ENCODE results near the gene CCDC81.
A peak's percentile ranks its signal among the peaks of the same experiment; 100 is the strongest.

Gene CCDC81

GRCh38 chr11:86395061-86395551 is 20.4 kb downstream of the CCDC81 start:
- peak overlapping the region; percentile 70 for H2AFZ ChIP-seq
- H3K79me2 ChIP-seq, result no peaks in the 10 kb centered on the region
- no peak for TF ChIP-seq CTCF (IDR thresholded peaks at IDR 0.05)
- no peaks in the 10 kb centered on the region for H3K36me3 ChIP-seq (ENCODE audit: control insufficient read depth, insufficient read depth, low read length)
- H3K9ac ChIP-seq, result no peak overlapping the region
- H3K4me3 ChIP-seq (ENCODE audit: low read depth, low read length), result no peak overlapping the region
- peaks cover 4% of the 10 kb centered on the region for H3K4me1 ChIP-seq
- H3K4me2 ChIP-seq (ENCODE audit: low read length), result no peak overlapping the region
- H3K9me3 ChIP-seq (ENCODE audit: control insufficient read depth, low read length), result no peaks in the 10 kb centered on the region
- H3K27me3 ChIP-seq (ENCODE audit: control insufficient read depth, insufficient read depth, low read length), result no peaks in the 10 kb centered on the region
- peak overlapping the region; percentile 39 for H3K27ac ChIP-seq

GRCh38 chr11:86396396-86396795 is 21.7 kb downstream of the CCDC81 start:
- H3K4me1 ChIP-seq, result peaks cover 4% of the 10 kb centered on the region
- no peaks in the 10 kb centered on the region for H3K27me3 ChIP-seq (ENCODE audit: control insufficient read depth, insufficient read depth, low read length)
- no peak overlapping the region for H3K4me2 ChIP-seq (ENCODE audit: low read length)

DNA sequence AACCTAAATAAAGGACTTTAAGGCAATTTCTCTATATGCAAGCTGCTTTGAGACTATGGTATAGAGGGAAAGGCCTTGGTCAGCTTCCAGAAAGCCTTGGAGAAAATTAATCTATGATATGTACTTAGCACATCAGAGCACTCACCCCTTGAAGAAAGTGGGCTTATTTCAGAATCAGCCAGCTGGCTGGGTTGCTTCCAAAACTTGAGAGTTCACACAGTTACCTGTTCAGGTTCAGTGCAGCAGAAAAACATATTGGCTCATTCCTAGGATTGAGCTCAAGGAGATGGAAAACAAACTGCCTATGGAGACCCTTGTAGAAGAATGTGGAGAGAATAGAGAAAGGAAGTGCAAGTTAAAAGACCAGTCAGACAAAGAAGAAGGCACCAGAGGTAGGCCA is 22.7 kb downstream of the CCDC81 start:
- Histone ChIP-seq H3K4me3 (ENCODE audit: low read depth, low read length) (no peak overlapping the region), H3K9me3 (ENCODE audit: control insufficient read depth, low read length) (no peaks in the 10 kb centered on the region), H3K4me2 (ENCODE audit: low read length) (no peak overlapping the region), H3K79me2 (no peaks in the 10 kb centered on the region), H3K27me3 (ENCODE audit: control insufficient read depth, insufficient read depth, low read length) (no peaks in the 10 kb centered on the region), H2AFZ (no peak overlapping the region), H3K27ac (no peak overlapping the region), H3K4me1 (peaks cover 4% of the 10 kb centered on the region), H3K36me3 (ENCODE audit: control insufficient read depth, insufficient read depth, low read length) (no peaks in the 10 kb centered on the region), H3K9ac (no peak overlapping the region)
- TF ChIP-seq CTCF (IDR thresholded peaks at IDR 0.05), result no peak

More at GRCh38 chr11:86396396-86396795, 21.7 kb downstream of the CCDC81 start:
- Histone ChIP-seq H2AFZ (no peak overlapping the region), H3K36me3 (ENCODE audit: control insufficient read depth, insufficient read depth, low read length) (no peaks in the 10 kb centered on the region), H3K27ac (no peak overlapping the region), H3K4me3 (ENCODE audit: low read depth, low read length) (no peak overlapping the region), H3K9ac (no peak overlapping the region), H3K9me3 (ENCODE audit: control insufficient read depth, low read length) (no peaks in the 10 kb centered on the region), H3K79me2 (no peaks in the 10 kb centered on the region)
- no peak for TF ChIP-seq CTCF (IDR thresholded peaks at IDR 0.05)

DNA sequence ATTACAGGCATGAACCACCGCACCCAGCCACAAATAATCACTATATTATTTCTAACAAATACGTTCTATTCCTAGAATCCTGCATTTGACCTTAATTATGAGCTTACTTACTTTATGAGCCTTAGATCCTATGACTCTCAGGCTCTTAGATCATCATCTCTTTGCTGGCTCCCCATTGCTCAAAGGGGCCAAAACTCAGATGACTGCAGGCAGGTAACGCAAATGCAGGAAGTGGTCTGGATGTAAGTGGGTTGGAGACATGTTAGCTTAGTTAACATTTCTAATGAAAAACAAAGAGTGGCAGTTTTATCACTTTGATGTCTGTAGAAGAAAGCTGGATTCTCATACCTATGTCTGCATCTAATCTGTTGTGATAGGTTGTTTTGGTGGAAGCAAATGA is 23.4 kb downstream of the CCDC81 start:
- H3K36me3 ChIP-seq (ENCODE audit: control insufficient read depth, insufficient read depth, low read length), result no peaks in the 10 kb centered on the region
- no peak overlapping the region for H3K27ac ChIP-seq
- H3K79me2 ChIP-seq, result no peaks in the 10 kb centered on the region
- TF ChIP-seq CTCF (IDR thresholded peaks at IDR 0.05), result no peak
- no peak overlapping the region for H3K9ac ChIP-seq
- H3K4me1 ChIP-seq, result peaks cover 4% of the 10 kb centered on the region
- no peak overlapping the region for H3K4me2 ChIP-seq (ENCODE audit: low read length)
- no peak overlapping the region for H2AFZ ChIP-seq
- H3K27me3 ChIP-seq (ENCODE audit: control insufficient read depth, insufficient read depth, low read length), result no peaks in the 10 kb centered on the region
- H3K4me3 ChIP-seq (ENCODE audit: low read depth, low read length), result no peak overlapping the region
- no peaks in the 10 kb centered on the region for H3K9me3 ChIP-seq (ENCODE audit: control insufficient read depth, low read length)

DNA sequence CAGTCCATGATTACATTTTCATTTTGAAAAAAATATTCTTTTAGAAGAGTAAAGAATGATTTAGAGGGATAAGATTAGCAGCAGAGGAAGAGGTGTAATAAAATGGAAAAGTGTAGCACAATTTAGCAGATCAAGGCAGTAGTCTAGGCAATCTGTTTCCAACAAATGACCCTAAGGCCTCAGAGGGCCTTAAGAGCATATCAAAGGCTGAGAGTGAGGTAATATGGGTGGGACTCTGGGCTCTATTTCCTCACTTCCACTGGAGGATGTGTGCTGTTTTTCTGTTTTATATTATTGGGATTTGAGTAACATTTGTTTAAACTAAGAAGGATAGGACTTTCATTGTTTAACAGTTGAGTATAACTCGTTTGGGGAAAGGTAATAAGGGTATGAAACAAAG is 28.8 kb downstream of the CCDC81 start:
- no peaks in the 10 kb centered on the region for H3K79me2 ChIP-seq
- H3K36me3 ChIP-seq (ENCODE audit: control insufficient read depth, insufficient read depth, low read length), result no peaks in the 10 kb centered on the region
- H3K4me2 ChIP-seq (ENCODE audit: low read length), result no peak overlapping the region
- no peak overlapping the region for H3K27ac ChIP-seq
- no peak for TF ChIP-seq CTCF (IDR thresholded peaks at IDR 0.05)
- H3K27me3 ChIP-seq (ENCODE audit: control insufficient read depth, insufficient read depth, low read length), result no peaks in the 10 kb centered on the region
- H3K9ac ChIP-seq, result no peak overlapping the region
- no peak overlapping the region for H3K4me3 ChIP-seq (ENCODE audit: low read depth, low read length)
- H2AFZ ChIP-seq, result no peak overlapping the region
- H3K9me3 ChIP-seq (ENCODE audit: control insufficient read depth, low read length), result no peaks in the 10 kb centered on the region
- no peaks in the 10 kb centered on the region for H3K4me1 ChIP-seq
